ENCODE measurements around the gene IRF7. TPM values are rescaled to one million over a fixed set of nuclear protein-coding genes. Genes with fewer than 3 reads are reported as not detected.

Gene IRF7
- total RNA-seq, 4 donors from 2014 or later: 5.4 to 25.4 (median 13.9) TPM

GRCh38 chr11:577611-577894 is 38.2 kb downstream of the IRF7 start:
- TF ChIP-seq POLR2A (IDR thresholded peaks at IDR 0.05): no peak
- TF ChIP-seq CTCF (IDR thresholded peaks at IDR 0.05): no peak
- TF ChIP-seq POLR2AphosphoS5 (IDR thresholded peaks at IDR 0.05): no peak
- no peak for TF ChIP-seq EP300 (IDR thresholded peaks at IDR 0.05)
- Histone ChIP-seq H3K36me3 (peaks cover 0 to 14% of the 10 kb centered on the region in 2 donors), H3K27ac (peak overlapping the region in 2 of 4 donors; percentile 95 to 97), H3K4me3 (peak overlapping the region; percentile 77 to 88), H3K9me3 (no peaks in the 10 kb centered on the region), H3K27me3 (no peaks in the 10 kb centered on the region), H3K4me1 (peaks cover 0 to 64% (median 45%) of the 10 kb centered on the region in 3 donors)
- no peak for ATAC-seq
- WGBS, 2 donors (ENCODE audit: low coverage in 1 of 2): 70% methylated on average over 5 of the region's 6 CpGs; no CpG with 5 or more reads in 1 of the 2 donors

- H3K36me3 ChIP-seq: peaks cover 0 to 9% of the 10 kb centered on the region in 2 donors
- H3K4me3 ChIP-seq: peak overlapping the region; percentile 77 to 88
- H3K4me1 ChIP-seq: peaks cover 0 to 64% (median 45%) of the 10 kb centered on the region in 3 donors
- no peaks in the 10 kb centered on the region for H3K9me3 ChIP-seq
- peak overlapping the region; percentile 51 to 97 (median 91) for H3K27ac ChIP-seq
- H3K27me3 ChIP-seq: no peaks in the 10 kb centered on the region
- no peak for ATAC-seq
- TF ChIP-seq POLR2AphosphoS5 (IDR thresholded peaks at IDR 0.05): no peak
- no peak for TF ChIP-seq CTCF (IDR thresholded peaks at IDR 0.05)
- no peak for TF ChIP-seq POLR2A (IDR thresholded peaks at IDR 0.05)
- no peak for TF ChIP-seq EP300 (IDR thresholded peaks at IDR 0.05)
- 35% methylated on average over 3 of the region's 48 CpGs; no CpG with 5 or more reads in 1 of the 2 donors for WGBS, 2 donors (ENCODE audit: low coverage in 1 of 2)
Observed at GRCh38 chr11:576811-577610, 38.7 kb downstream of the IRF7 start.

- ATAC-seq: peak; percentile 95
- peak within 1 kb of the TSS; percentile 77 to 88 for H3K4me3 ChIP-seq
- peaks cover 0 to under 1% of the 10 kb centered on the region in 2 donors for H3K36me3 ChIP-seq
- peak within 1 kb of the TSS; percentile 76 to 97 (median 91) for H3K27ac ChIP-seq
- H3K9me3 ChIP-seq: no peaks in the 10 kb centered on the region
- H3K4me1 ChIP-seq: peaks cover 0 to 60% (median 45%) of the 10 kb centered on the region in 3 donors
- 0% methylated on average over 1 of the region's 99 CpGs; no CpG with 5 or more reads in 1 of the 2 donors for WGBS, 2 donors (ENCODE audit: low coverage in 1 of 2)
- no peaks in the 10 kb centered on the region for H3K27me3 ChIP-seq
- TF ChIP-seq CTCF (IDR thresholded peaks at IDR 0.05) (peak in 1 of 4 experiments; percentile 31), EP300 (IDR thresholded peaks at IDR 0.05) (no peak), POLR2AphosphoS5 (IDR thresholded peaks at IDR 0.05) (peak; percentile 76), POLR2A (IDR thresholded peaks at IDR 0.05) (peak; percentile 78 to 80)
Observed at GRCh38 chr11:575996-576768, 39.6 kb downstream of the IRF7 start, which contains the start of gene PHRF1. Gene PHRF1 (plus strand): TSS chr11:576470. CDS start chr11:581513, 5,043 bp downstream.

- Histone ChIP-seq H3K4me3 (peak overlapping the region; percentile 39 to 88), H3K27me3 (no peaks in the 10 kb centered on the region), H3K4me1 (peaks cover 0 to 54% (median 44%) of the 10 kb centered on the region in 3 donors), H3K9me3 (no peaks in the 10 kb centered on the region), H3K27ac (peak overlapping the region in 3 of 4 donors; percentile 83 to 87 (median 85)), H3K36me3 (no peaks in the 10 kb centered on the region)
- ATAC-seq: peak; percentile 46
- WGBS, 2 donors (ENCODE audit: low coverage in 1 of 2): 0% methylated on average over 6 of the region's 81 CpGs; no CpG with 5 or more reads in 1 of the 2 donors
- TF ChIP-seq EP300 (IDR thresholded peaks at IDR 0.05) (no peak), POLR2AphosphoS5 (IDR thresholded peaks at IDR 0.05) (no peak), CTCF (IDR thresholded peaks at IDR 0.05) (peak in 1 of 4 experiments; percentile 28), POLR2A (IDR thresholded peaks at IDR 0.05) (peak; percentile 22 to 35)
Observed at GRCh38 chr11:575313-575995, 40.3 kb downstream of the IRF7 start.
